HepG2 (cell line): ENCODE results near the gene APBB1. TPM values are rescaled to one million over a fixed set of nuclear protein-coding genes. Genes with fewer than 3 reads are reported as not detected.
A peak's percentile ranks its signal among the peaks of the same experiment; 100 is the strongest.

ENCODE experiments used
- ELF1 ChIP-seq: sonication (generic); formaldehyde crosslinking; IDR thresholded peaks from 2 replicates; pipeline ENCODE4 v1.4.0; 2020; ENCODE audit warnings: missing genetic modification reagents
- FOXP4 ChIP-seq: sonication (generic); formaldehyde crosslinking; IDR thresholded peaks from 2 replicates; pipeline ENCODE4 v1.4.0; 2020; ENCODE audit warnings: missing genetic modification reagents
- HNF4A ChIP-seq: sonication (generic); formaldehyde crosslinking; IDR thresholded peaks from 2 replicates; pipeline ENCODE4 v1.4.0; 2020; ENCODE audit warnings: missing genetic modification reagents
- IRF2 ChIP-seq: IDR thresholded peaks from 2 replicates; pipeline ENCODE4 v1.6.1; 2018; ENCODE audit warnings: missing genetic modification reagents, missing compliant biosample characterization
- ZNF430 ChIP-seq: sonication (generic); formaldehyde crosslinking; IDR thresholded peaks from 2 replicates; pipeline ENCODE4 v1.9.0; 2021; ENCODE audit warnings: mild to moderate bottlenecking, missing genetic modification reagents
- ZNF614 ChIP-seq: IDR thresholded peaks from 2 replicates; pipeline ENCODE4 v1.6.1; 2018; ENCODE audit warnings: missing biosample characterization, missing genetic modification reagents, inconsistent platforms, borderline replicate concordance
- ZNF710 ChIP-seq: sonication (generic); formaldehyde crosslinking; IDR thresholded peaks from 2 replicates; pipeline ENCODE4 v1.5.0; 2020; ENCODE audit warnings: mild to moderate bottlenecking, missing genetic modification reagents, borderline replicate concordance
- polyA plus RNA-seq, 8 experiments: library from polyadenylated mRNA; depleted of rRNA in 3 of 8; stranded (reverse) in 7 of 8; unstranded in 1 of 8; fragments of >200 nt; fragmentation: Illumina TruSeq in 4 of 8; extraction: Trizol in 4 of 8; gene quantifications; 2 replicates each; pipeline versions ENCODE4 v1.2.1 to v1.2.3, GENCODE V29; 2011 to 2016; ENCODE audit warnings: low read depth in 4 of 8, missing spikeins in 1 of 8, mixed read lengths in 1 of 8; ENCODE audit not compliant: insufficient read depth in 1 of 8
- total RNA-seq, 5 experiments: library from RNA; depleted of rRNA; stranded (reverse); fragments of >200 nt; fragmentation: Illumina TruSeq; extraction: Trizol; gene quantifications; 2 replicates each; pipeline ENCODE4 v1.2.3, GENCODE V29; 2016; ENCODE audit warnings: low read depth in 1 of 5
- TF ChIP-seq, protein P1 (sequence below), 2 experiments: IDR thresholded peaks; 2 replicates each; pipeline ENCODE4 v1.6.1; 2011 to 2012; ENCODE audit warnings: low read length in 2 of 2, borderline replicate concordance in 1 of 2, low read depth in 1 of 2, mild to moderate bottlenecking in 1 of 2, moderate library complexity in 1 of 2

The APBB1 gene
- total and polyA plus RNA-seq, 2 of the 13 experiments (the other 11 are each of a cell fraction or from before 2014, with no cell fraction given): 1.7 to 3.5 TPM

DNA sequence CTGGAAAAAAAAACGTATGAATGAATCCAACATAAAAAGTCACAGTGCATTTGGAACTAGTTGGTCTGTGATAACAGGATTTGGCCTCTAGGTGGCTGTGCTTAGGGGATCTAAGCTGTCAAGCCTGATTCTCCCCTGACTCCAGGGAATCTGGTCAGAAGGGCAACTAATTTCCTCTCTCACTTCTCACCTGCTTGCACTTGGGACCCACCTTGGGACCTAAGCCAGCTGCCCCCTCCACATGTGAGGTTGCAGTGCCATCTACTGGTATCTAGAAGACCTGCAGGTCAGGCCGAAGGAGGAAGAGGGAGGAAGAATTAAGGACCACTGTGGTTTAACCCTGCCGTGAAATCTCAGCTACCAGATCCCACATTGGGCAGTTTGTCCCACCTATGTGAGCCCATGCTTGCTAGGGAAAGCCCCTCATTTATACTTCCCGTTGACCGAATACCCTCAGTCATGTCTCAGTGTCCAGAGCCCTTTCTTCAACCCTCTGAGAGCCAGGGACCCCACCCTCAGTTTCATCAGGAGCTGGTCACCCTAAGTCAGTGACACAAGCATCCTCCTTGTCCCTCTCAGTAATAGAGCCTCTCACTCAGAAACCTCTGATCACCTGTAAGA is 65.4 kb downstream of the APBB1 start (continued):
- TF ChIP-seq, protein P1, sequence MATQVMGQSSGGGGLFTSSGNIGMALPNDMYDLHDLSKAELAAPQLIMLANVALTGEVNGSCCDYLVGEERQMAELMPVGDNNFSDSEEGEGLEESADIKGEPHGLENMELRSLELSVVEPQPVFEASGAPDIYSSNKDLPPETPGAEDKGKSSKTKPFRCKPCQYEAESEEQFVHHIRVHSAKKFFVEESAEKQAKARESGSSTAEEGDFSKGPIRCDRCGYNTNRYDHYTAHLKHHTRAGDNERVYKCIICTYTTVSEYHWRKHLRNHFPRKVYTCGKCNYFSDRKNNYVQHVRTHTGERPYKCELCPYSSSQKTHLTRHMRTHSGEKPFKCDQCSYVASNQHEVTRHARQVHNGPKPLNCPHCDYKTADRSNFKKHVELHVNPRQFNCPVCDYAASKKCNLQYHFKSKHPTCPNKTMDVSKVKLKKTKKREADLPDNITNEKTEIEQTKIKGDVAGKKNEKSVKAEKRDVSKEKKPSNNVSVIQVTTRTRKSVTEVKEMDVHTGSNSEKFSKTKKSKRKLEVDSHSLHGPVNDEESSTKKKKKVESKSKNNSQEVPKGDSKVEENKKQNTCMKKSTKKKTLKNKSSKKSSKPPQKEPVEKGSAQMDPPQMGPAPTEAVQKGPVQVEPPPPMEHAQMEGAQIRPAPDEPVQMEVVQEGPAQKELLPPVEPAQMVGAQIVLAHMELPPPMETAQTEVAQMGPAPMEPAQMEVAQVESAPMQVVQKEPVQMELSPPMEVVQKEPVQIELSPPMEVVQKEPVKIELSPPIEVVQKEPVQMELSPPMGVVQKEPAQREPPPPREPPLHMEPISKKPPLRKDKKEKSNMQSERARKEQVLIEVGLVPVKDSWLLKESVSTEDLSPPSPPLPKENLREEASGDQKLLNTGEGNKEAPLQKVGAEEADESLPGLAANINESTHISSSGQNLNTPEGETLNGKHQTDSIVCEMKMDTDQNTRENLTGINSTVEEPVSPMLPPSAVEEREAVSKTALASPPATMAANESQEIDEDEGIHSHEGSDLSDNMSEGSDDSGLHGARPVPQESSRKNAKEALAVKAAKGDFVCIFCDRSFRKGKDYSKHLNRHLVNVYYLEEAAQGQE (IDR thresholded peaks at IDR 0.05; ENCODE audit: borderline replicate concordance in 1 of 2, low read depth in 1 of 2, low read length in 2 of 2): no peak
- TF ChIP-seq ZNF614 (CRISPR knock-in tag) (0 out of 2 replicates have a peak, but pooled peaks have one; percentile 43), HNF4A (CRISPR knock-in tag) (peak; percentile 96), IRF2 (CRISPR knock-in tag) (peak; percentile 54; the same call in 1 of the 2 replicates), FOXP4 (CRISPR knock-in tag) (0 out of 2 replicates have a peak, but pooled peaks have one; percentile 17), ELF1 (CRISPR knock-in tag) (peak; percentile 48; the same call in 1 of the 2 replicates), ZNF710 (CRISPR knock-in tag) (peak; percentile 60; the same call in 1 of the 2 replicates), ZNF430 (CRISPR knock-in tag) (no peak)
